GM21529 (cell line): ENCODE results near the gene SNX1.

Experiments
- ATAC-seq: cut with Tn5 transposase; IDR thresholded peaks from one replicate; pipeline ENCODE4 v1.9.1; 2021; ENCODE audit not compliant: unreplicated experiment

SNX1 gene

GRCh38 chr15:64144565-64145281 lies 48.9 kb downstream of the SNX1 start:
- peak; percentile 83 for ATAC-seq

DNA sequence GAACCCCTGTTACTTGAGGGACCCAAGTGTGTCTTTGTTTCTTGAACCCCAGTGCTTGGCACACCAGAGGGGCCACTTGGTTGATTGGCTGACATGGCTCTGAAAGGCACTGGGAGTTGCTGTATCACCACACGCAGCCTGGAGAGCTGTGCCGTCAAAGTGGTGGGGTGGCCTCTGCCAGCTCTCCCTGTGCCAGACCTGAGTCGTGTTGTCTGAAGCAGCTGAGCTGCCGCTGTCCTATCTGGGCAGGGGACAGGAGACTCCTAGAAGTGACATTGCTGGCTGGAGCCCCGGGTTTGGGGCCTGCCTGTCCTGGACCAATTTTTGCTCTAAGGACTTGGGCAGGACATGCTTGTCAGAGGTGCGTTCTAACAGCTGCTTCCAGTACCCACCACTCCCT lies 50.3 kb downstream of the SNX1 start:
- no peak for ATAC-seq

GRCh38 chr15:64146520-64146884 lies 50.7 kb downstream of the SNX1 start:
- no peak for ATAC-seq

GRCh38 chr15:64146885-64147681 lies 51.3 kb downstream of the SNX1 start:
- no peak for ATAC-seq

DNA sequence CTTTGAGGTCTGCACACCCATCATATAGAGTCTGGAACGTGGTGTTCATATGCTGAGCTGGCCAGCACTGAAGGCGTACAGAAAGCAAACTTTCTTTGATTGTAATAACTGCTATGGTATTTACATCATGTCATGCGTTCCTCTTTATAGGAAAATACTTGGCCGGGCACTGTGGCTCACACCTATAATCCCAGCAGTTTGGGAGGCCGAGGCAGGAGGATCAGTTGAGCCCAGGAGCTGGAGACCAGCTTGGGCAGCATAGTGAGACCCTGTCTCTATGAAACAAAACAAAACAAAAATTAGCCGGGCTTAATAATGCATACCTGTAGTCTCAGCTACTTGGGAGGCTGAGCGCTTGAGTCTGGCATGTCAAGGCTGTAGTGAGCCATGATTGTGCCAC lies 52.4 kb downstream of the SNX1 start:
- no peak for ATAC-seq

GRCh38 chr15:64148581-64148980 lies 52.8 kb downstream of the SNX1 start:
- no peak for ATAC-seq

DNA sequence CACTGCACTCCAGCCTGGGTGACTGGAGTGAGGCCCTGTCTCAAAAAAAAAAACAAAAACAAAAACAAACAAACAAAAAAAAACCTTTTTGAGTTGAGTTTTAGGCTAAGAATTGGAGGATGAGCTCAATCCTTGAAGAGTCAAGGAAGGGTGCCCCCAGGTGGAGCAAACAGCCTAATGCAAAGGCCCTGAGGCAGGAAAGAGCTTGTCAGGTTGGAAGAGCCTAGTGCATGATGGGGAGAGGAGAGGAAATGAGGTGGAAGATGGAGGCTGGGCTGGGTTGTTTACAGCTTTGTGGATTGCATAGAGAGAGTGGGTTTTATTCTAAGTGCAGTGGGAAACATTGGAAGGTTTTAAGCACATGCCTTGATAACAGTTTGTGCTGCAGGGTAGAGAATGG lies 53.6 kb downstream of the SNX1 start:
- no peak for ATAC-seq

DNA sequence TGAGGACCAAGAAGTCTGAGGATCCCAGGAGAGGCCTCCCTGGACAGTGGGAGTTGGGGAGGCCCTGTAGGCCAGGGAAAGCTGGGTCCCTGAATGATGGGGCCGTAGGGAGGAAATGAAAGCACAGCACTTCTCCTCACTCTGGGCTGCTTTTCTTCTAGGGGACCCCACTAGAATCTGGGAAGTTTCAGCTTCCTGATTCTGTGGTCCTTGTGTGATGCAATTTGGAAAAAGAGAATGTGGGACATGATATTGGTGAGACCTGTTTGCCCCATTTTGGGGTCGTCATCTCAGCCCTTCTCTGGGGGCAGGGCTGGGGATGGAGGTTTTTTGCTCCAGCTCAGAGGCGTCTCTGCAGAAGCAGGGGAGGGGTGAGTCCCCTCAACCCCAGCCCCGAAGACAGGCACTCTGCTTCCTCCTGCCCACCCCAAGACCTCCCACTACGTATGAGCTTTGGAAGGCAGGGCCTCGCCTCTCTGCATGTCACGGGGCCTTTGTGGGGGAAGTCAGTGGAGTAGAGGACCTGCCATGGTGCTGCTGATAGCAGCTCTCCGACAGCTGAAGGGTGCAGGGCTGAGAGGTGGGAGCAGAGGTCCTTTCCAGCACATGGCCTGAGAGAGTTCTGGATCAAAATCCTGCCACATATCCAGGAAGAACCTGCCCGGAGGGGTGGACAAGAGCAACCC lies 54.3 kb downstream of the SNX1 start:
- ATAC-seq: no peak

DNA sequence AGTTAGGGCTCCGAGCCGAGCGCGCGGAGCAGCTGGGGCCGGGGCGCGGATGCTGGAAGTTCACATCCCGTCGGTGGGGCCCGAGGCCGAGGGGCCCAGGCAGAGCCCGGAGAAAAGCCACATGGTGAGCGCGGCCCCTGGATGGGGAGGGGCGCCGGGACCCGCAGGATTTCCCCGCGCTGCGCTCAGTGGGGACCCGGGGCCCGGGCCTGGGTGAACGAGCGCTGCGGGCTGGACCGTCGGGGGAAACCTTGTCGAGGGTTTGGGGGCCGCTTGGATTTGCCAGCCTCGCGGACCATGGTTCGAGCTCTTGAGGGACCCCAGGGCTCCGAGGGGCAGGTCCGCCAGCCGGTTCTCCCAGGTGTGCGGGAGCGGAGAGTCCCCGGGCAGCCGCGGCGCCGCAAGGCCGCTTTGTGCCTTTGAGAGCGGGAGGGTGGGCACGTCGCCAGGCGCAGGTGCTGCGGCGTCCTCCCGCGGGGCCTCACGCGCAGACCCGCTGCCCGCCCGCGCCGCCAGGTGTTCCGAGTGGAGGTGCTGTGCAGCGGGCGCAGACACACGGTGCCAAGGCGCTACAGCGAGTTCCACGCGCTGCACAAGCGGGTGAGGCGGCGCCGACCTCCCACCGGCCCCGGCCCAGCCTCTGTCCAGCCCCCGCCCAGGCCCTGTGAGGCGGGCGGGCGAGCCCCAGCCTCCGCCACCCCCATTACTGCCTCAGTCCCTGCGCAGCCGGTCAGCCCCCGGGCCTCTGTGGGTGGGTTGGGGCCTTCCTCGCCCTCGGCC lies 56.1 kb downstream of the SNX1 start, which contains the start of gene SNX22:
Gene SNX22 (plus strand): TSS at position 5 of the 780 bp plus-strand sequence. CDS start 45 bp downstream, at position 50.
- ATAC-seq: no peak

- peak; percentile 20 for ATAC-seq
Measured at GRCh38 chr15:64152507-64153387, 57.0 kb downstream of the SNX1 start.

- ATAC-seq: peak; percentile 54
Measured at GRCh38 chr15:64153480-64154367, 57.9 kb downstream of the SNX1 start.

GRCh38 chr15:64155802-64156651 lies 60.2 kb downstream of the SNX1 start:
- ATAC-seq: no peak

DNA sequence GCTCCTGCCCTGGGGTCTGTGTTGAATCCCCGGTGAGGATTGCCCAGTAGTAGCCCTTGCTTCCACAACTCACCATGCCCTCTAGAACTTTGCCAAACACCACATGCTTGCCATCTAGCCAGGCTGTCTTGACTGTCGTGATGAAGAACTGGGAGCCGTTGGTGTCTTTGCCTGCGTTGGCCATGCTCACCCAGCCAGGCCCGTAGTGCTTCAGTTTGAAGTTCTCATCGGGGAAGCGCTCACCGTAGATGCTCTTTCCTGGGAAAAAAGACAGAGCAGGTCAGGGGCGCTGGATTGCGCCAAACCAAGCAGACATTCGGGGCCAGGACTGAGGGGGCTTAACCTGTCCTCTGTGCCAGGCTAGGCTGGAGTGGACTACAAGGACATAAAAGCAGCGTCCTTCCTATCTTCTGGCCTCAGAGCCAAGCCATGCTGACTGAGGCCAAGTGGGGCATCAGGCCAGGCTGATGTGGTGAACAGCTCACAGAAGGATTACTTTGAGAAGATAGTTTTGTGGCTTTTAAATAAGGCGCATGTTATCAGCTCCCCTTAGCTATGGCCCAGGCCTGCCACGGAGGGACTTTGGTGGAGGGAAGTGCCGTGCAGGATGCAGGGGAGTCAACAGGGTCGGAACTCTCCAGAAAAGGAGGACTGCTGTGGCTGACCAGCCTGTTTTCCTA lies 61.0 kb downstream of the SNX1 start:
- ATAC-seq: no peak

GRCh38 chr15:64157599-64158125 lies 61.9 kb downstream of the SNX1 start:
- ATAC-seq: no peak

- no peak for ATAC-seq
Measured at GRCh38 chr15:64158363-64159134, 62.8 kb downstream of the SNX1 start.

- no peak for ATAC-seq
Measured at GRCh38 chr15:64161688-64162477, 66.1 kb downstream of the SNX1 start.
